ENCODE measurements around the gene CLSTN2.

The CLSTN2 gene

GRCh38 chr3:140338916-140339315, 403.9 kb downstream of the CLSTN2 start:
- Histone ChIP-seq H3F3A (ENCODE audit: control insufficient read depth, insufficient read depth) (no peaks in the 10 kb centered on the region), H3K9me3 (ENCODE audit: control insufficient read depth, insufficient read depth, low read length) (no peaks in the 10 kb centered on the region), H3K27me3 (ENCODE audit: control insufficient read depth, low read length) (no peaks in the 10 kb centered on the region), H3K27ac (ENCODE audit: low read depth, low read length) (no peak overlapping the region), H3K36me3 (ENCODE audit: control insufficient read depth, low read length) (no peaks in the 10 kb centered on the region), H3K4me3 (ENCODE audit: low read length) (no peak overlapping the region), H3K4me2 (ENCODE audit: low read length) (no peak overlapping the region), H4K20me1 (ENCODE audit: control insufficient read depth, insufficient read depth, low read depth, low read length) (no peaks in the 10 kb centered on the region), H3K9me2 (replicated peaks; ENCODE audit: control insufficient read depth, low read length) (no peaks in the 10 kb centered on the region), H3K4me1 (ENCODE audit: control insufficient read depth, low read length) (no peaks in the 10 kb centered on the region), H3K79me2 (ENCODE audit: control insufficient read depth, low read length) (no peaks in the 10 kb centered on the region)
- TF ChIP-seq, protein P1, sequence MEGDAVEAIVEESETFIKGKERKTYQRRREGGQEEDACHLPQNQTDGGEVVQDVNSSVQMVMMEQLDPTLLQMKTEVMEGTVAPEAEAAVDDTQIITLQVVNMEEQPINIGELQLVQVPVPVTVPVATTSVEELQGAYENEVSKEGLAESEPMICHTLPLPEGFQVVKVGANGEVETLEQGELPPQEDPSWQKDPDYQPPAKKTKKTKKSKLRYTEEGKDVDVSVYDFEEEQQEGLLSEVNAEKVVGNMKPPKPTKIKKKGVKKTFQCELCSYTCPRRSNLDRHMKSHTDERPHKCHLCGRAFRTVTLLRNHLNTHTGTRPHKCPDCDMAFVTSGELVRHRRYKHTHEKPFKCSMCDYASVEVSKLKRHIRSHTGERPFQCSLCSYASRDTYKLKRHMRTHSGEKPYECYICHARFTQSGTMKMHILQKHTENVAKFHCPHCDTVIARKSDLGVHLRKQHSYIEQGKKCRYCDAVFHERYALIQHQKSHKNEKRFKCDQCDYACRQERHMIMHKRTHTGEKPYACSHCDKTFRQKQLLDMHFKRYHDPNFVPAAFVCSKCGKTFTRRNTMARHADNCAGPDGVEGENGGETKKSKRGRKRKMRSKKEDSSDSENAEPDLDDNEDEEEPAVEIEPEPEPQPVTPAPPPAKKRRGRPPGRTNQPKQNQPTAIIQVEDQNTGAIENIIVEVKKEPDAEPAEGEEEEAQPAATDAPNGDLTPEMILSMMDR (IDR thresholded peaks at IDR 0.05; ENCODE audit: low read depth, low read length, poor library complexity, severe bottlenecking) = no peak
- no peak for TF ChIP-seq EZH2phosphoT487 (IDR thresholded peaks at IDR 0.05; ENCODE audit: borderline replicate concordance, low read length)

DNA sequence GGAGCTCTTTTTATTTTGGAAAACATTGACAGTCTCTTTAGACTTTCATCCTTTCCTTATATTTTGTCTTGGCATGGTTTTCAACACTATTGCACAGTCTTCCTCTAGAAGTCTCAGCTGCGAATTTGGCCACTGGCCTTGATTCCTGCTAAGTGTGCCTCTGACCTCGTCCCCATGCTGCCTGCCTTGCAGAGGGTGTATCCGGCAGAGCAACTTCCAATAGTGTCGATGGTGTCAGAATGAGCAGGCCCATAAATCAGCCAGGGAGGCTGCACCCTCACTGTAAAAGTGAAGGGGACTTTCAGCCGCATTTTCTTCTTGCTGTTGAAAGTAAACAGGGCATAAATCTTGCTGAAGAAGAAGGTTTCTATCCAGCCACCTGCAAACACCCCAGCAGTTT, 406.2 kb downstream of the CLSTN2 start:
- no peak overlapping the region for H3K4me2 ChIP-seq (ENCODE audit: low read length)
- TF ChIP-seq, protein P1 (IDR thresholded peaks at IDR 0.05; ENCODE audit: low read depth, low read length, poor library complexity, severe bottlenecking) = no peak
- no peak for TF ChIP-seq EZH2phosphoT487 (IDR thresholded peaks at IDR 0.05; ENCODE audit: borderline replicate concordance, low read length)

GRCh38 chr3:140341817-140342403, 406.9 kb downstream of the CLSTN2 start:
- Histone ChIP-seq H4K20me1 (ENCODE audit: control insufficient read depth, insufficient read depth, low read depth, low read length) (no peaks in the 10 kb centered on the region), H3K27me3 (ENCODE audit: control insufficient read depth, low read length) (no peaks in the 10 kb centered on the region), H3K4me2 (ENCODE audit: low read length) (no peak overlapping the region), H3K9me3 (ENCODE audit: control insufficient read depth, insufficient read depth, low read length) (no peaks in the 10 kb centered on the region), H3F3A (ENCODE audit: control insufficient read depth, insufficient read depth) (no peaks in the 10 kb centered on the region), H3K4me1 (ENCODE audit: control insufficient read depth, low read length) (no peaks in the 10 kb centered on the region), H3K4me3 (ENCODE audit: low read length) (no peak overlapping the region), H3K36me3 (ENCODE audit: control insufficient read depth, low read length) (no peaks in the 10 kb centered on the region), H3K27ac (ENCODE audit: low read depth, low read length) (no peak overlapping the region), H3K79me2 (ENCODE audit: control insufficient read depth, low read length) (no peaks in the 10 kb centered on the region), H3K9me2 (replicated peaks; ENCODE audit: control insufficient read depth, low read length) (no peaks in the 10 kb centered on the region)
- TF ChIP-seq EZH2phosphoT487 (IDR thresholded peaks at IDR 0.05; ENCODE audit: borderline replicate concordance, low read length) = no peak
- TF ChIP-seq, protein P1 (IDR thresholded peaks at IDR 0.05; ENCODE audit: low read depth, low read length, poor library complexity, severe bottlenecking) = no peak

More for the DNA sequence above, 406.2 kb downstream of the CLSTN2 start:
- Histone ChIP-seq H3K9me3 (ENCODE audit: control insufficient read depth, insufficient read depth, low read length) (no peaks in the 10 kb centered on the region), H3K9me2 (replicated peaks; ENCODE audit: control insufficient read depth, low read length) (no peaks in the 10 kb centered on the region), H4K20me1 (ENCODE audit: control insufficient read depth, insufficient read depth, low read depth, low read length) (no peaks in the 10 kb centered on the region), H3F3A (ENCODE audit: control insufficient read depth, insufficient read depth) (no peaks in the 10 kb centered on the region), H3K4me3 (ENCODE audit: low read length) (no peak overlapping the region), H3K4me1 (ENCODE audit: control insufficient read depth, low read length) (no peaks in the 10 kb centered on the region), H3K36me3 (ENCODE audit: control insufficient read depth, low read length) (no peaks in the 10 kb centered on the region), H3K27ac (ENCODE audit: low read depth, low read length) (no peak overlapping the region), H3K79me2 (ENCODE audit: control insufficient read depth, low read length) (no peaks in the 10 kb centered on the region), H3K27me3 (ENCODE audit: control insufficient read depth, low read length) (no peaks in the 10 kb centered on the region)

All from DOHH2 (cell line).